PFSK-1 (cell line): ENCODE results near the gene PRKD1.

ENCODE experiments used
- FOXP2 ChIP-seq: optimal IDR thresholded peaks from 2 replicates; pipeline ENCODE3; 2011; ENCODE audit warnings: borderline replicate concordance, control low read depth, inconsistent platforms; ENCODE audit not compliant: insufficient read depth; ENCODE audit errors: extremely low read length, extremely low read depth
- POLR2AphosphoS5 ChIP-seq: IDR thresholded peaks from 2 replicates; pipeline ENCODE4 v1.6.1; 2012; ENCODE audit warnings: low read depth, mild to moderate bottlenecking, control low read depth, low read length, moderate library complexity
- REST ChIP-seq, 2 experiments: IDR thresholded peaks; 2 replicates each; pipeline versions ENCODE4 v1.6.1 to v1.8.0; 2011 to 2012; ENCODE audit warnings: low read depth in 2 of 2, low read length in 2 of 2, control low read depth in 1 of 2, inconsistent platforms in 1 of 2, mild to moderate bottlenecking in 1 of 2, moderate library complexity in 1 of 2; ENCODE audit not compliant: insufficient read depth in 1 of 2
- SIN3A ChIP-seq: IDR thresholded peaks from 2 replicates; pipeline ENCODE4 v1.6.1; 2012; ENCODE audit warnings: mild to moderate bottlenecking, low read length, moderate library complexity, borderline replicate concordance; ENCODE audit not compliant: insufficient read depth
- TAF1 ChIP-seq: IDR thresholded peaks from 2 replicates; pipeline ENCODE4 v1.6.1; 2012; ENCODE audit warnings: low read length, control low read depth, borderline replicate concordance; ENCODE audit not compliant: insufficient read depth

The PRKD1 gene

GRCh38 chr14:29913566-29913965, 14.1 kb downstream of the PRKD1 start:
- TF ChIP-seq SIN3A (no peak), REST (IDR thresholded peaks at IDR 0.05; ENCODE audit: insufficient read depth in 1 of 2, low read depth in 2 of 2, low read length in 2 of 2) (no peak), TAF1 (no peak), POLR2AphosphoS5 (no peak), FOXP2 (no peak)

GRCh38 chr14:29911810-29912209, 15.8 kb downstream of the PRKD1 start:
- TF ChIP-seq REST (IDR thresholded peaks at IDR 0.05; ENCODE audit: insufficient read depth in 1 of 2, low read depth in 2 of 2, low read length in 2 of 2) (no peak), TAF1 (no peak), SIN3A (no peak), POLR2AphosphoS5 (no peak), FOXP2 (no peak)

GRCh38 chr14:29908652-29909577, 18.7 kb downstream of the PRKD1 start:
- TF ChIP-seq FOXP2 = no peak
- no peak for TF ChIP-seq REST (IDR thresholded peaks at IDR 0.05; ENCODE audit: insufficient read depth in 1 of 2, low read depth in 2 of 2, low read length in 2 of 2)
- no peak for TF ChIP-seq POLR2AphosphoS5
- no peak for TF ChIP-seq TAF1
- no peak for TF ChIP-seq SIN3A

- no peak for TF ChIP-seq POLR2AphosphoS5
- TF ChIP-seq SIN3A = no peak
- TF ChIP-seq FOXP2 = no peak
- TF ChIP-seq TAF1 = no peak
- TF ChIP-seq REST (IDR thresholded peaks at IDR 0.05; ENCODE audit: insufficient read depth in 1 of 2, low read depth in 2 of 2, low read length in 2 of 2) = no peak
Measured at GRCh38 chr14:29906256-29906870, 21.3 kb downstream of the PRKD1 start.
